ENCODE results near the gene PCBD1. TPM values are rescaled to one million over a fixed set of nuclear protein-coding genes. Genes with fewer than 3 reads are reported as not detected.
A peak's percentile ranks its signal among the peaks of the same experiment; 100 is the strongest.

Gene PCBD1
- total RNA-seq: 118 TPM
- long read RNA-seq, transcript PCBD1-201 (4 exons, 1,006 nt): major isoform, 63 of 76 reads
- long read RNA-seq, partial matches to known transcripts: 3 of 76 reads
- long read RNA-seq, other reads (novel, unspliced or antisense): 9 of 76 reads

DNA sequence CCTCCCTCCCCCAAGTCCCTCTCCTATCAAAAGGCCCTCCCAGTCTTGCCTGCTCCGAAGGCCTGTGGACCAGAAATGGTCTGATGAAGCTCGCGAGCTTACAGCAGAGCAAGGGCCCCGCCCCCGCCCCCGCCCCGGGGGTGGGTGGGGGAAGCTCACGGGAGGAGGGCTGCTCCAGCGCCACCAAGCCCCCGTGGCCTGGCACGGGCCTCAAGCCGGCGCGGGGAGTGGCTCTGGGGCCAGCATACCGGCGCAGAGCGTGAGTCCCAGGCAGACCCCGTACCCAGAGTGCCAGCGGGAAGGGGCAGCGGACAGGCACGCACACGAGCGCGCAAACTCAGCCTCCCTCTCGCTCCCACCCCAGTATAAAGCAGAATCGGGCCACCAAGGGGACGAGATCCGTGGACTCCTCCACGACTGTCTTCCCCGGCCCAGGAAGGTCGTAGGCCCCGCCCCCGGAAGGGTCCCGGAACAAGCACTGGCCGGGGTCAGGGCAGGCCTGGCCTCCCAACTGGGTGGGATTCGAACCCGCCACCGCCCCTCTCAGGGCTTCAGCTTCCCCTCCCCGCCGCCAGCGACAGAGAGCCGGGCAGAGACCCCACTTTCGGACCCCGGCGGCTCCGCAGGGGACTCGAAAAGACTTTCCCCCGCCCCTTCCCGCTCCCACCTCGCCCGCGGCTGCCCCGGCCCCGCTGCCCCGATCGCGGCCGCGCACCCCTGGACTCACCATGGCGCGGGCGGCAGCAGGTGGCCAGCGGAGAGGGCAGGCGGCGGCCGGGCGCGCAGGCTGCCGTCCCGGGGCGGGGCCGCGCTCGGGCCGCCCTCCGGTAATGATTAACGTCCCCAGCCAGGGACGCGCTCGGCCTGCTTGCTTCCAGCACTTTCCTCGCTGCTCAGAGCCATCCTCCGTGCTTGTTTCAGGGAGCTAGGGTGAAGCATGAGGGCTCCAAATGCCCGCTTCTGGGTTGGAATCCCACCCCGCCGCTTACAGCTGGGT is at the start of gene PCBD1:
TSS of gene PCBD1 (minus strand) at position 762 of the 997 bp plus-strand sequence. CDS start at position 730, 32 bp downstream.
- ATAC-seq: peak; percentile 92 to 95
- no peaks in the 10 kb centered on the region for H3K27me3 ChIP-seq (ENCODE audit: low read depth)
- peak within 1 kb of the TSS; percentile 88 for H3K27ac ChIP-seq
- intact Hi-C loops (cut with DNase I): loop anchor here (10.0 kb wide), 1 partner anchor 73 kb away; the partner anchor contains the start of gene SGPL1
- peaks cover 35% of the 10 kb centered on the region for H3K4me1 ChIP-seq
- peak; percentile 85 for DNase-seq
- no peaks in the 10 kb centered on the region for H3K9me3 ChIP-seq
- TF ChIP-seq, protein P1, sequence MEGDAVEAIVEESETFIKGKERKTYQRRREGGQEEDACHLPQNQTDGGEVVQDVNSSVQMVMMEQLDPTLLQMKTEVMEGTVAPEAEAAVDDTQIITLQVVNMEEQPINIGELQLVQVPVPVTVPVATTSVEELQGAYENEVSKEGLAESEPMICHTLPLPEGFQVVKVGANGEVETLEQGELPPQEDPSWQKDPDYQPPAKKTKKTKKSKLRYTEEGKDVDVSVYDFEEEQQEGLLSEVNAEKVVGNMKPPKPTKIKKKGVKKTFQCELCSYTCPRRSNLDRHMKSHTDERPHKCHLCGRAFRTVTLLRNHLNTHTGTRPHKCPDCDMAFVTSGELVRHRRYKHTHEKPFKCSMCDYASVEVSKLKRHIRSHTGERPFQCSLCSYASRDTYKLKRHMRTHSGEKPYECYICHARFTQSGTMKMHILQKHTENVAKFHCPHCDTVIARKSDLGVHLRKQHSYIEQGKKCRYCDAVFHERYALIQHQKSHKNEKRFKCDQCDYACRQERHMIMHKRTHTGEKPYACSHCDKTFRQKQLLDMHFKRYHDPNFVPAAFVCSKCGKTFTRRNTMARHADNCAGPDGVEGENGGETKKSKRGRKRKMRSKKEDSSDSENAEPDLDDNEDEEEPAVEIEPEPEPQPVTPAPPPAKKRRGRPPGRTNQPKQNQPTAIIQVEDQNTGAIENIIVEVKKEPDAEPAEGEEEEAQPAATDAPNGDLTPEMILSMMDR (IDR thresholded peaks at IDR 0.05): no peak
- H3K36me3 ChIP-seq: peaks cover 27% of the 10 kb centered on the region
- peak within 1 kb of the TSS; percentile 88 for H3K4me3 ChIP-seq

DNA sequence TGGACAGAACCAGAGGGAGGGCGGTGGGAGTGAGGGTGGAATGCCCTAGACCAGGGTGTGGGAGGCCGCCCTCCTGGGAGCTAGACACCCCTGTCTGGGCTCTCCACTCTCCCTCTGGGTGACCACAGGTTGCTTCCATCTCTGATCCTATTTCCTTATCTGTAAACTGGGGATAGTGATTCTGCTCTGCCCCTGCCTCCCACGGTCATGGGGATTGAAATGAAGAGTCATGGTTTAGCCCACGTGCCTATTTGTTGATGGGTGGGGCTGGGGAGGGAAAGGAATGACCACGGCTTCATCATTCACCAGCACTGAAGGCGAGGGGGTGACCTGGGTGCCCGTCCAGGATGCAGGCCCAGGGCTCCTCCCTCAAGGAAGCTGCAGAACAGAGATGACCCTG is 49.3 kb upstream of the PCBD1 start:
- TF ChIP-seq, protein P1 (IDR thresholded peaks at IDR 0.05): no peak
- intact Hi-C loops (cut with DNase I): no loop called here
- H3K4me1 ChIP-seq: no peaks in the 10 kb centered on the region
- DNase-seq (no peak), ATAC-seq (no peak)
- no peak overlapping the region for H3K27ac ChIP-seq
- no peak overlapping the region for H3K4me3 ChIP-seq
- H3K9me3 ChIP-seq: no peaks in the 10 kb centered on the region
- no peaks in the 10 kb centered on the region for H3K36me3 ChIP-seq
- peaks cover under 1% of the 10 kb centered on the region for H3K27me3 ChIP-seq (ENCODE audit: low read depth)

DNA sequence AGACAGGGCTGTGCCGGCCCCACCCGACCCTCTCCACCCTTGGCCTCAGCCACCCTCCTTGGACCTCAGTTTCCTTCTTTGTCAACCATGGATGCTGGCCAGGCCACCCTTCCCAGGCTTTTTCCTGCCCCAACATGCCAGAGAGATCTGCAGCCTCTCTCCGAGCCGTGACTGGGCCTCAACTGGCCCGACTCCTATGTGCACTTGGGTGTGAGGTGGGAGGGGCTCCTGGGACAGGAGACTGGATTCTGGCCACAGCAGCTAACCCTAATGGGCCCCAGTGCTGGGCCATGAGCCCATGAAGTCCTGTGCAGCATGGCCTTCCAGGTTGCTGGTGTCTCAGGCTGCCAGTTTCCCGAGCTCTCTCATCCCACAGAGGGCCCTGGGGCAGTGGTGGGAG is 47.7 kb upstream of the PCBD1 start:
- Histone ChIP-seq H3K4me1 (no peaks in the 10 kb centered on the region), H3K27me3 (ENCODE audit: low read depth) (peaks cover 6% of the 10 kb centered on the region), H3K4me3 (no peak overlapping the region), H3K36me3 (no peaks in the 10 kb centered on the region), H3K9me3 (no peaks in the 10 kb centered on the region), H3K27ac (no peak overlapping the region)
- intact Hi-C loops (cut with DNase I): no loop called here
- no peak for DNase-seq
- TF ChIP-seq, protein P1 (IDR thresholded peaks at IDR 0.05): no peak
- no peak for ATAC-seq

DNA sequence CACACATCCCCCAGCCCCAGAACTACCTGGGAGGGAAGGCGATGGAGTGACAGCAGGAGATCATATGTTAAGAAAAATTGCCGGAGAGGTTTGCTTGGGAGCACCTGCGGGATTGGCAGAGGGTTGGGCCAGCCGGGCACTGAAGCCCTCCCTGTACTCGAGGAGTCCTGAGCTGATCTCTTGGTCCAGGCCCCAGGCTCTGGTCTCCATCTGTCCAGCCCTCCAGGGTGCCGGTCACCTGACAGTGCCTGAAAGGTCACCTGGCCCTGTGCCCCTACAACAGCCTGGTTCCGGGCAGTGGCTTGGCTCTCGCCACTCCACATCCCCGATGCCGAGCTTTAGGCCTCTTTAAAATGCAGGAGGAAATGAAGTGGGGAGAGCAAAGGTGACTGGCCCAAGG is 47.3 kb upstream of the PCBD1 start:
- intact Hi-C loops (cut with DNase I): no loop called here
- no peaks in the 10 kb centered on the region for H3K9me3 ChIP-seq
- H3K4me3 ChIP-seq: no peak overlapping the region
- H3K27me3 ChIP-seq (ENCODE audit: low read depth): peaks cover 6% of the 10 kb centered on the region
- DNase-seq (no peak), ATAC-seq (no peak)
- no peaks in the 10 kb centered on the region for H3K4me1 ChIP-seq
- TF ChIP-seq, protein P1 (IDR thresholded peaks at IDR 0.05): no peak
- no peak overlapping the region for H3K27ac ChIP-seq
- H3K36me3 ChIP-seq: no peaks in the 10 kb centered on the region

DNA sequence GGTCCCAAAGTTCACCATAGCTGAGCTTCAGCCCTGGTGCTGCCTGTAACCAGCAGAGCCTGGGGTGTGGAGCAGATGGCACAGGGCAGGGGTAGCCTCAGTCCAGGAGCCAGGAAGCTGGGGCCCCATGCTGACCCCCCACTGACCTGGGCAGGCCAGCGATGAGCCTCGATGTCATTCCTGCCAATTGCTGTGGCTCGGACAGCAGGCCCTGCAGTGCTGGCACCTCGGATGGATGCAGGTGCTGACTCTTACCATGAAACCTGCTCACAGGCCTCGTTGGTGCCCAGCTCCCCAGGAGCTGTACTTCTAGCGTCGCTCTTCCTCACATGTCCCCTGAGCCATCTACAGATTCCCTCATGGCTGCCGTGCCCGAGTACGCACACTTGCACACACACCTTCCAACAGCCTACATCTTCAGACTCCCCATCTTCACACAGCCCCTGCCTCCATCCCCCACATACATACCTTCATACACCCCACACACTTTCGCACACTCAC is 46.8 kb upstream of the PCBD1 start:
- TF ChIP-seq, protein P1 (IDR thresholded peaks at IDR 0.05): no peak
- no peak for DNase-seq
- Histone ChIP-seq H3K27me3 (ENCODE audit: low read depth) (peaks cover 6% of the 10 kb centered on the region), H3K27ac (no peak overlapping the region), H3K36me3 (no peaks in the 10 kb centered on the region), H3K9me3 (no peaks in the 10 kb centered on the region), H3K4me1 (no peaks in the 10 kb centered on the region), H3K4me3 (no peak overlapping the region)
- intact Hi-C loops (cut with DNase I): no loop called here
- no peak for ATAC-seq

Measured in lower lobe of right lung (tissue), 2 donors.